K562 (cell line): ENCODE results near the gene PGRMC2. TPM values are rescaled to one million over a fixed set of nuclear protein-coding genes. Genes with fewer than 3 reads are reported as not detected.
A peak's percentile ranks its signal among the peaks of the same experiment; 100 is the strongest.

Experiments
- ATAC-seq: fragments of 200-7000 bp; cut with Tn5 transposase; 3 replicates; pipeline ENCODE4 v1.9.1; 2020; ENCODE audit warnings: moderate library complexity
- BruUV-seq: library from RNA; stranded (reverse); fragments of 400-500 nt; replicated peaks from 2 replicates; lab custom pipeline; 2021; lab: Mats Ljungman, UMichigan
- CTCF ChIA-PET: fragments of 300-600 bp; formaldehyde crosslinking; extraction: SDS; loops from one replicate; lab custom pipeline; 2021; ENCODE audit warnings: low intra/inter-chr PET ratio; lab: Yijun Ruan, JAX
- POLR2A ChIA-PET: fragments of 300-600, 350-650 bp; sonication (Branson Sonifier 250); formaldehyde crosslinking; extraction: SDS; loops from one replicate; lab custom pipeline; 2021; ENCODE audit warnings: antibody characterized with exemption, inconsistent platforms; lab: Yijun Ruan, JAX
- DNase-seq, 4 experiments: peaks; one replicate each; pipeline versions ENCODE4 v3.0.0 to v3.0.0-alpha.2; 2011 to 2018; ENCODE audit warnings: low spot score in 3 of 4, mixed read lengths in 3 of 4; ENCODE audit errors: extremely low read depth in 1 of 4
- FAIRE-seq: peaks from 2 replicates; lab custom pipeline; 2011; peaks lifted over from hg19 to GRCh38; lab: Jason Lieb, UNC
- H2AFZ ChIP-seq: 2 replicates; pipeline ENCODE4 v1.6.0; 2011; ENCODE audit warnings: low read depth, low read length, control low read depth, inconsistent platforms
- H3K27ac ChIP-seq: fragments of 200-600 bp; 3 replicates; pipeline ENCODE4 v1.8.0; 2011; ENCODE audit warnings: low read depth, mild to moderate bottlenecking, control low read depth, inconsistent platforms, low read length, moderate library complexity, mixed read lengths; ENCODE audit errors: extremely low read depth
- H3K27me3 ChIP-seq, 2 experiments: fragments of 300-600 bp in 1 of 2; 2 replicates in 1 of 2; 3 replicates in 1 of 2; pipeline versions ENCODE4 v1.6.0 to v1.8.0; 2011; ENCODE audit warnings: inconsistent platforms in 2 of 2, low read length in 2 of 2, mild to moderate bottlenecking in 1 of 2, mixed read lengths in 1 of 2, moderate library complexity in 1 of 2; ENCODE audit not compliant: control insufficient read depth in 2 of 2, insufficient read depth in 2 of 2
- H3K36me3 ChIP-seq: fragments of 300-600 bp; 3 replicates; pipeline ENCODE4 v1.8.0; 2011; ENCODE audit warnings: mild to moderate bottlenecking, low read length, inconsistent platforms; ENCODE audit not compliant: control insufficient read depth, insufficient read depth
- H3K4me1 ChIP-seq, 2 experiments: fragments of 200-600 bp in 1 of 2; replicated peaks in 1 of 2; 2 replicates in 1 of 2; 3 replicates in 1 of 2; pipeline versions ENCODE4 v1.5.1 to v1.8.0; 2011; ENCODE audit warnings: inconsistent platforms in 2 of 2, low read length in 2 of 2, mild to moderate bottlenecking in 1 of 2, mixed read lengths in 1 of 2, moderate library complexity in 1 of 2; ENCODE audit not compliant: control insufficient read depth in 2 of 2, insufficient read depth in 2 of 2
- H3K4me2 ChIP-seq: 2 replicates; pipeline ENCODE4 v1.6.1; 2011; ENCODE audit warnings: low read length, control low read depth, inconsistent platforms, mixed read lengths; ENCODE audit not compliant: insufficient read depth
- H3K4me3 ChIP-seq: fragments of 200-600 bp; sonication (generic), shearing (Covaris generic); 2 replicates; pipeline ENCODE4 v1.5.1; 2016; ENCODE audit warnings: control low read depth, inconsistent platforms
- H3K79me2 ChIP-seq: fragments of 200-600 bp; 3 replicates; pipeline ENCODE4 v1.8.0; 2011; ENCODE audit warnings: low read length, inconsistent platforms; ENCODE audit not compliant: control insufficient read depth, insufficient read depth
- H3K9ac ChIP-seq, 2 experiments: 2 replicates each; pipeline versions ENCODE4 v1.6.0 to v1.6.1; 2011; ENCODE audit warnings: low read depth in 2 of 2, low read length in 2 of 2, control low read depth in 1 of 2, inconsistent platforms in 1 of 2, mild to moderate bottlenecking in 1 of 2, mixed read lengths in 1 of 2; ENCODE audit not compliant: insufficient read depth in 1 of 2
- H3K9me1 ChIP-seq: one replicate; pipeline ENCODE4 v1.6.0; 2011; ENCODE audit warnings: inconsistent platforms, mild to moderate bottlenecking, low read length, moderate library complexity; ENCODE audit not compliant: control insufficient read depth, insufficient read depth
- H3K9me3 ChIP-seq: replicated peaks from 2 replicates; pipeline ENCODE4 v1.5.1; 2011; ENCODE audit warnings: low read depth, low read length, inconsistent platforms; ENCODE audit not compliant: control insufficient read depth, insufficient read depth
- H4K20me1 ChIP-seq: replicated peaks from 2 replicates; pipeline ENCODE4 v1.6.1; 2011; ENCODE audit warnings: low read length, inconsistent platforms, mixed read lengths; ENCODE audit not compliant: control insufficient read depth, insufficient read depth
- CEBPZ ChIP-seq: fragments of 150-350 bp; IDR thresholded peaks from 2 replicates; pipeline ENCODE4 v1.6.1; 2014; ENCODE audit warnings: low read depth, mild to moderate bottlenecking, low read length, borderline replicate concordance
- FOXA3 ChIP-seq, 2 experiments: fragments of 450-650 bp in 1 of 2; sonication (generic) in 1 of 2; formaldehyde crosslinking; IDR thresholded peaks in 1 of 2; conservative IDR thresholded peaks in 1 of 2; 2 replicates each; pipeline versions ENCODE4 v1.4.0 to v1.8.0; 2020 to 2022; ENCODE audit warnings: mild to moderate bottlenecking in 2 of 2, missing genetic modification reagents in 1 of 2
- MAFG ChIP-seq: fragments of 450-650 bp; conservative IDR thresholded peaks from 2 replicates; pipeline ENCODE4 v1.6.1; 2016; ENCODE audit warnings: missing genetic modification characterization, missing compliant biosample characterization
- MYC ChIP-seq, 2 experiments: fragments of 250-450 bp in 1 of 2; sonication (Bioruptor Pico) in 1 of 2; IDR thresholded peaks; 2 replicates each; pipeline versions ENCODE4 v1.5.1 to v1.6.1; 2012 to 2021; ENCODE audit warnings: low read depth in 2 of 2, borderline replicate concordance in 1 of 2, improper control_type of control experiment in 1 of 2, low read length in 1 of 2, mild to moderate bottlenecking in 1 of 2, moderate library complexity in 1 of 2
- NR0B1 ChIP-seq: fragments of 450-650 bp; IDR thresholded peaks from one replicate; pipeline ENCODE4 v1.6.1; 2018; ENCODE audit warnings: mild to moderate bottlenecking, moderate library complexity; ENCODE audit not compliant: partially characterized antibody
- XRCC4 ChIP-seq: IDR thresholded peaks from one replicate; pipeline ENCODE4 v1.6.1; 2011; ENCODE audit not compliant: insufficient read depth, insufficient read length; ENCODE audit errors: extremely low read depth
- ZNF165 ChIP-seq: fragments of 250-450 bp; sonication (Bioruptor Pico); IDR thresholded peaks from 2 replicates; pipeline ENCODE4 v1.4.0; 2020; ENCODE audit warnings: borderline replicate concordance
- ZNF57 ChIP-seq: fragments of 450-650 bp; formaldehyde crosslinking; IDR thresholded peaks from 2 replicates; pipeline ENCODE4 v1.4.0; 2020; ENCODE audit warnings: mild to moderate bottlenecking, moderate library complexity
- ZNF778 ChIP-seq: fragments of 450-650 bp; formaldehyde crosslinking; IDR thresholded peaks from 2 replicates; pipeline ENCODE4 v1.4.0; 2020; ENCODE audit warnings: mild to moderate bottlenecking, moderate library complexity
- WGBS: fragments of 100-300 bp; shearing (Covaris generic); methylation state at CpG from one replicate; pipeline ENCODE4 v1.1.6; 2016; ENCODE audit warnings: low coverage, mixed read lengths; ENCODE audit not compliant: insufficient coverage; ENCODE audit errors: missing lambda C conversion rate; 5-methylcytosine and 5-hydroxymethylcytosine counted together
- in situ Hi-C: fragments of 300-500 bp; cut with MboI; formaldehyde crosslinking; loops from 4 replicates; pipeline ENCODE4 v1.15.0; 2018; ENCODE audit warnings: inconsistent platforms, mixed read lengths
- intact Hi-C: fragments of 100-400 bp; cut with micrococcal nuclease; formaldehyde crosslinking; loops from 2 replicates; pipeline ENCODE4 v1.14.2; 2022
- polyA plus RNA-seq, 8 experiments: library from polyadenylated mRNA; depleted of rRNA in 4 of 8; stranded (reverse) in 5 of 8; unstranded in 3 of 8; fragments of >200 nt; fragmentation: Nextera tagmentation in 2 of 8; fragmentation: Illumina TruSeq in 1 of 8; extraction: Ambion mirVana in 2 of 8; extraction: Trizol in 1 of 8; gene quantifications; 2 replicates each; pipeline versions ENCODE4 v1.2.1 to v1.2.3, GENCODE V29; 2011 to 2014; ENCODE audit warnings: inconsistent platforms in 1 of 8, missing spikeins in 1 of 8
- total RNA-seq, 7 experiments: library from RNA; depleted of rRNA in 6 of 7; stranded (reverse); fragments of >200 nt in 6 of 7; fragmentation: Illumina TruSeq in 2 of 7; extraction: Trizol in 2 of 7; gene quantifications; 2 replicates each; pipeline versions ENCODE4 v1.2.1 to v1.2.3, GENCODE V29; 2011 to 2021; ENCODE audit warnings: low replicate concordance in 1 of 7

Gene PGRMC2
- total and polyA plus RNA-seq, 9 of the 15 experiments (the other 6 are each of a cell fraction or from before 2014, with no cell fraction given), result 12.4 to 81.3 (median 22.7) TPM

- intact Hi-C loops (no loop called here), in situ Hi-C loops (no loop called here)
- POLR2A ChIA-PET, result interaction anchor here (0.6 kb wide), 1 partner anchor 27 kb away, joined by 3 read pairs; no protein-coding TSS in a partner anchor
- ATAC-seq (no peak), DNase-seq (peak in 1 of 4 experiments; percentile 22), FAIRE-seq (no peak)
- BruUV-seq, result no TSS peak
- Histone ChIP-seq H3K9me3 (no peaks in the 10 kb centered on the region; the same call in 1 of the 2 replicates), H3K27ac (no peak overlapping the region), H3K36me3 (no peaks in the 10 kb centered on the region), H3K79me2 (no peaks in the 10 kb centered on the region), H3K9ac (no peak overlapping the region), H3K4me2 (no peak overlapping the region), H3K4me1 (no peaks in the 10 kb centered on the region; a peak in 2 of 5 replicates), H2AFZ (no peak overlapping the region), H4K20me1 (no peaks in the 10 kb centered on the region), H3K27me3 (no peaks in the 10 kb centered on the region), H3K9me1 (no peaks in the 10 kb centered on the region), H3K4me3 (no peak overlapping the region)
- WGBS, result 26% methylated on average over 4 of the region's 4 CpGs
- CTCF ChIA-PET, result no interaction called here
- TF ChIP-seq XRCC4 (no peak), FOXA3 (CRISPR knock-in tag; conservative IDR thresholded peaks at IDR 0.05 in 1 of 2, IDR thresholded peaks at IDR 0.05 in 1 of 2) (no peak), ZNF165 (CRISPR knock-in tag) (no peak), ZNF57 (CRISPR knock-in tag) (no peak), NR0B1 (no peak), CEBPZ (peak; percentile 49; the same call in 1 of the 2 replicates), MAFG (0 out of 2 replicates have a peak, but pooled peaks have one; percentile 10), ZNF778 (CRISPR knock-in tag) (no peak), MYC (IDR thresholded peaks at IDR 0.05; ENCODE audit: low read depth, low read length) (no peak), MYC (CRISPR knock-in tag; IDR thresholded peaks at IDR 0.05; ENCODE audit: borderline replicate concordance, low read depth) (no peak)
Observed at GRCh38 chr4:128249787-128250668, 37.6 kb downstream of the PGRMC2 start.
